PC-9 (cell line): ENCODE measurements around the gene SF3B4. TPM values are rescaled to one million over a fixed set of nuclear protein-coding genes. Genes with fewer than 3 reads are reported as not detected.
"Not testable (repeated sequence)": the region's sequence is repeated elsewhere in the genome, so short reads cannot be mapped to it uniquely, and the experiment has no call there.

Experiments used
- BruUV-seq: library from RNA; stranded (reverse); fragments of 400-500 nt; replicated peaks from 2 replicates; lab custom pipeline; 2021; lab: Mats Ljungman, UMichigan
- CTCF ChIA-PET: fragments of 300-600 bp; sonication (Branson Sonifier 250); formaldehyde crosslinking; loops from one replicate; lab custom pipeline; 2022; ENCODE audit warnings: antibody characterized with exemption; lab: Charles Lee
- POLR2A ChIA-PET: fragments of 300-600 bp; sonication (Branson Sonifier 250); formaldehyde crosslinking; loops from one replicate; lab custom pipeline; 2022; ENCODE audit warnings: antibody characterized with exemption; ENCODE audit not compliant: unreplicated experiment; lab: Charles Lee
- DNase-seq, 2 experiments: peaks; one replicate each; pipeline versions ENCODE4 v3.0.0 to v3.0.0-alpha.2; 2015 to 2022; ENCODE audit warnings: mixed read lengths in 1 of 2
- H2AFZ ChIP-seq: fragments of 200-600 bp; sonication (generic); 2 replicates; pipeline ENCODE4 v1.8.1; 2017; ENCODE audit warnings: antibody characterized with exemption
- H3F3A ChIP-seq: fragments of 200-600 bp; sonication (generic); 2 replicates; pipeline ENCODE4 v1.8.1; 2017; ENCODE audit warnings: antibody characterized with exemption, mild to moderate bottlenecking, low read depth; ENCODE audit not compliant: insufficient read depth
- H3K27ac ChIP-seq: fragments of 200-600 bp; sonication (generic); 2 replicates; pipeline ENCODE4 v1.6.1; 2016; ENCODE audit warnings: mixed run types
- H3K27me3 ChIP-seq: fragments of 200-600 bp; sonication (generic); 2 replicates; pipeline ENCODE4 v1.6.1; 2016; ENCODE audit warnings: low read depth, mixed run types; ENCODE audit not compliant: insufficient read depth
- H3K36me3 ChIP-seq: fragments of 200-600 bp; sonication (generic); 2 replicates; pipeline ENCODE4 v1.6.1; 2016; ENCODE audit warnings: low read depth, mixed run types
- H3K4me1 ChIP-seq: fragments of 200-600 bp; sonication (generic); replicated peaks from 2 replicates; pipeline ENCODE4 v1.6.1; 2016; ENCODE audit warnings: mixed run types; ENCODE audit not compliant: insufficient read depth
- H3K4me2 ChIP-seq: fragments of 200-600 bp; sonication (generic); 2 replicates; pipeline ENCODE4 v1.6.1; 2017; ENCODE audit warnings: mixed run types
- H3K4me3 ChIP-seq: fragments of 200-600 bp; sonication (generic); 2 replicates; pipeline ENCODE4 v1.6.1; 2016; ENCODE audit warnings: mixed run types
- H3K79me2 ChIP-seq: fragments of 200-600 bp; sonication (generic); 2 replicates; pipeline ENCODE4 v1.6.1; 2017; ENCODE audit warnings: low read depth, mixed run types
- H3K9me2 ChIP-seq: fragments of 200-600 bp; sonication (generic); 2 replicates; pipeline ENCODE4 v1.8.1; 2017; ENCODE audit warnings: mild to moderate bottlenecking; ENCODE audit not compliant: insufficient read depth
- H3K9me3 ChIP-seq: fragments of 200-600 bp; sonication (generic); 2 replicates; pipeline ENCODE4 v1.8.1; 2016; ENCODE audit warnings: low read depth; ENCODE audit not compliant: insufficient read depth
- H4K20me1 ChIP-seq: fragments of 200-600 bp; sonication (generic); 2 replicates; pipeline ENCODE4 v1.8.1; 2017; ENCODE audit not compliant: insufficient read depth
- EZH2 ChIP-seq: fragments of 200-600 bp; sonication (generic); IDR thresholded peaks from 2 replicates; pipeline ENCODE4 v1.8.0; 2017; ENCODE audit warnings: antibody characterized with exemption, low read depth
- intact Hi-C: fragments of 100-400 bp; cut with micrococcal nuclease; formaldehyde crosslinking; loops from one replicate; pipeline ENCODE4 v1.10.0; 2022; ENCODE audit not compliant: unreplicated experiment
- total RNA-seq: library from RNA; stranded (reverse); gene quantifications from 2 replicates; pipeline ENCODE4 v1.2.3, GENCODE V29; 2021
- TF ChIP-seq, protein P1 (sequence below): fragments of 200-600 bp; sonication (generic); conservative IDR thresholded peaks from 2 replicates; pipeline ENCODE4 v1.6.1; 2017; ENCODE audit warnings: mixed run types, antibody characterized with exemption, mild to moderate bottlenecking, moderate library complexity

Gene SF3B4
- total RNA-seq, 1 experiment from 2014 or later, result 73.1 TPM

DNA sequence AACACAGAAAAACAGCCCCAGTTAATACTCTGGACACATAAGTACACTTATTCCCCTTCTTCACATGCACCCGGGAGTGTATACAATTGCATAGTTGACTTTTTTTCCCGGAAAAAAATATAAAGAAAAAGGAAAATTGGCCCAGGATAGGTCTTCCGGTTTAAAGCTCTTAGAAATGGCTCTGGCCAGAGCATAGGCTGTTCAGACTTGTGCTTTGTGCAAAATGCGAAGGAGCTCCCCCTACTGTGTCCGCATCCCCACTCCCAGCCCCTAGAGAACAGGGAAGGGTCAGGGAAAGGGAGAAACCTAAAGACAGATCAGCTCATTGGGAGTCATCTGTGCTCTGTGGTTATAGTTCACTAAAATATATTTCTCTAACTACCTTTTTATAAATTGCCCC, 14.6 kb upstream of the SF3B4 start:
- Histone ChIP-seq H3F3A (peaks cover 46% of the 10 kb centered on the region), H3K27me3 (no peaks in the 10 kb centered on the region), H3K4me2 (no peak overlapping the region), H3K9me3 (no peaks in the 10 kb centered on the region), H3K27ac (no peak overlapping the region), H2AFZ (no peak overlapping the region), H4K20me1 (no peaks in the 10 kb centered on the region), H3K4me3 (no peak overlapping the region), H3K4me1 (peaks cover 31% of the 10 kb centered on the region), H3K9me2 (no peaks in the 10 kb centered on the region), H3K36me3 (peaks cover 10% of the 10 kb centered on the region; the same call in 1 of the 2 replicates), H3K79me2 (no peaks in the 10 kb centered on the region)
- DNase-seq, result no peak
- intact Hi-C loops, result no loop called here
- ChIA-PET CTCF (no interaction called here), POLR2A (no interaction called here)
- TF ChIP-seq, protein P1, sequence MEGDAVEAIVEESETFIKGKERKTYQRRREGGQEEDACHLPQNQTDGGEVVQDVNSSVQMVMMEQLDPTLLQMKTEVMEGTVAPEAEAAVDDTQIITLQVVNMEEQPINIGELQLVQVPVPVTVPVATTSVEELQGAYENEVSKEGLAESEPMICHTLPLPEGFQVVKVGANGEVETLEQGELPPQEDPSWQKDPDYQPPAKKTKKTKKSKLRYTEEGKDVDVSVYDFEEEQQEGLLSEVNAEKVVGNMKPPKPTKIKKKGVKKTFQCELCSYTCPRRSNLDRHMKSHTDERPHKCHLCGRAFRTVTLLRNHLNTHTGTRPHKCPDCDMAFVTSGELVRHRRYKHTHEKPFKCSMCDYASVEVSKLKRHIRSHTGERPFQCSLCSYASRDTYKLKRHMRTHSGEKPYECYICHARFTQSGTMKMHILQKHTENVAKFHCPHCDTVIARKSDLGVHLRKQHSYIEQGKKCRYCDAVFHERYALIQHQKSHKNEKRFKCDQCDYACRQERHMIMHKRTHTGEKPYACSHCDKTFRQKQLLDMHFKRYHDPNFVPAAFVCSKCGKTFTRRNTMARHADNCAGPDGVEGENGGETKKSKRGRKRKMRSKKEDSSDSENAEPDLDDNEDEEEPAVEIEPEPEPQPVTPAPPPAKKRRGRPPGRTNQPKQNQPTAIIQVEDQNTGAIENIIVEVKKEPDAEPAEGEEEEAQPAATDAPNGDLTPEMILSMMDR, result no peak
- TF ChIP-seq EZH2, result no peak
- BruUV-seq, result no TSS peak

DNA sequence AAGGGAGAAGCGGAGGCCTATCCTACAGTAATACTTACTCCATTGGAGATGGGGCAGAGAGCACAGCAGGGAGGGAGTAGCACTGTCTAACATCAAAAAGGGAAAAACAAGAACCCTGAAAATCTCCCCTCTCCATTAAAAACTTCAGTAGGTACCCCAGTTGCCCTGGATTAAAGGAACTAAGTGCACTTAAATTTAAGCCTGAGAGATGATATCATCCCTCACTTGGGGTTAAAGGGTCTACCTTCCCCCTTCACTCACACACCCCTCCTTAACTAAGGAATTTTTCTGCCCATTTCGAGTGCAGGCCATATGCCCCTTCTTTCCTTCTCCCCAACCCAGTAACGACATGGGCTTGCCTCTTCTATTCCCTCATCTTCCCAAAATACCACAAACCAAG, 12.8 kb upstream of the SF3B4 start:
- Histone ChIP-seq H3K4me3 (peak overlapping the region; percentile 54; the same call in 1 of the 2 replicates), H3F3A (peaks cover 52% of the 10 kb centered on the region)

DNA sequence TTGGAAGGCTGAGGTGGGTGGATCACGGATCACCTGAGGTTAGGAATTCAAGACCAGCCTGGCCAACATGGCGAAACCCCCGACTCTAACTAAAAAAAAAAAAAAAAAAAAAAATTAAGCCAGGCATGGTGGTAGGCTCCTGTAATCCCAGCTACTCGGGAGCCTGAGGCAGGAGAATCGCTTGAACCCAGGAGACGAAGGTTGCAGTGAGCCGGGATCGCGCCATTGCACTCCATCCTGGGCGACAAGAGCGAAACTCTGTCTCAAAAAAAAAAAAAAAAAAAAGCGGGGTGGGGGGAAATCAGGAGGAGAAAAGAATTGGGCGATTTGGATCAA, 11.0 kb upstream of the SF3B4 start:
- H3K9me2 ChIP-seq, H3K36me3 ChIP-seq, H4K20me1 ChIP-seq, H3K79me2 ChIP-seq, H2AFZ ChIP-seq, BruUV-seq, H3K27me3 ChIP-seq, H3K9me3 ChIP-seq, CTCF ChIA-PET: not testable (repeated sequence)
- Histone ChIP-seq H3K4me1 (peaks cover 40% of the 10 kb centered on the region), H3K27ac (peak overlapping the region; percentile 95), H3K4me3 (peak overlapping the region; percentile 54), H3F3A (peaks cover 52% of the 10 kb centered on the region), H3K4me2 (peak overlapping the region; percentile 89)
- intact Hi-C loops, result loop anchor here (1.0 to 2.0 kb wide), 2 partner anchors 50 to 72 kb away; partner anchors contain the start of gene OTUD7B
- POLR2A ChIA-PET, result interaction anchor here (0.6 to 1.4 kb wide), 3 partner anchors 39 to 154 kb away, joined by 3 to 7 read pairs (median 7); a partner anchor contains a TSS
- DNase-seq, result peak in 1 of 2 experiments; percentile 10

More for the DNA sequence above, 12.8 kb upstream of the SF3B4 start:
- no peaks in the 10 kb centered on the region for H3K79me2 ChIP-seq
- BruUV-seq, result no TSS peak
- H3K4me1 ChIP-seq, result peaks cover 40% of the 10 kb centered on the region
- no peaks in the 10 kb centered on the region for H3K9me3 ChIP-seq
- H3K36me3 ChIP-seq, result 0 out of 2 replicates have a peak, but pooled peaks cover 6% of the 10 kb centered on the region
- no peak overlapping the region; the same call in 1 of the 2 replicates for H2AFZ ChIP-seq
- DNase-seq, result no peak
- H3K27me3 ChIP-seq, result no peaks in the 10 kb centered on the region
- H3K9me2 ChIP-seq, result no peaks in the 10 kb centered on the region
- H3K27ac ChIP-seq, result peak overlapping the region; percentile 95
- CTCF ChIA-PET, result no interaction called here
- POLR2A ChIA-PET, result interaction anchor here (0.6 to 1.0 kb wide), 3 partner anchors 10 to 112 kb away, joined by 3 to 19 read pairs (median 4); a partner anchor contains a TSS
- peak overlapping the region; percentile 89 for H3K4me2 ChIP-seq
- no peaks in the 10 kb centered on the region for H4K20me1 ChIP-seq
- TF ChIP-seq, protein P1, result no peak
- TF ChIP-seq EZH2, result no peak
- intact Hi-C loops, result no loop called here
